Kidney capillary endothelial cell (primary cell): Measurements from ENCODE around the gene DAB2.
"Not testable (repeated sequence)": the region's sequence is repeated elsewhere in the genome, so short reads cannot be mapped to it uniquely, and the experiment has no call there.

ENCODE experiments used
- DNase-seq: peaks from one replicate; pipeline ENCODE4 v3.0.0-alpha.2; 2018; ENCODE audit warnings: low spot score

DAB2 gene

GRCh38 chr5:39340506-39340905, 84.3 kb downstream of the DAB2 start:
- no peak for DNase-seq

GRCh38 chr5:39337252-39337915, 87.4 kb downstream of the DAB2 start:
- DNase-seq = no peak

GRCh38 chr5:39334296-39334695, 90.5 kb downstream of the DAB2 start:
- not testable (repeated sequence) for DNase-seq

DNA sequence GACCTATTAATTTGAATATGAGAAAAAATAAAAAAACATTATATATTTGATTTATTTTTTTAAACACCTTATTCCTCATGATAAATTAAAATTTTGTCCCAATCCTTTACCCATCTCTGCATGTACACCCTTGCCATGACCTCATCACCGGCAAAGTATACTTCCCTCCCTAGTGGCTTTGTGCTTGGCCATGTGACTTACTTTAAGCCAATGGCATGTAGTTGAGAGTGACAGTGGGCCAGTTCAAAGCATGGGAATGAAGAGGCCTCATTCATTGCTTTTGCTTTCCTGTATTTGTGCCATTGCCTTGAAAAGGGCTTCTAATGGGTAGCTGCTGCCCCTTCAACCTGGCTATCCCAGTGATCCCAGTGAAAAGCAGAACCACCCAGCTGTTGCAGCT, 91.7 kb downstream of the DAB2 start:
- DNase-seq = no peak

DNA sequence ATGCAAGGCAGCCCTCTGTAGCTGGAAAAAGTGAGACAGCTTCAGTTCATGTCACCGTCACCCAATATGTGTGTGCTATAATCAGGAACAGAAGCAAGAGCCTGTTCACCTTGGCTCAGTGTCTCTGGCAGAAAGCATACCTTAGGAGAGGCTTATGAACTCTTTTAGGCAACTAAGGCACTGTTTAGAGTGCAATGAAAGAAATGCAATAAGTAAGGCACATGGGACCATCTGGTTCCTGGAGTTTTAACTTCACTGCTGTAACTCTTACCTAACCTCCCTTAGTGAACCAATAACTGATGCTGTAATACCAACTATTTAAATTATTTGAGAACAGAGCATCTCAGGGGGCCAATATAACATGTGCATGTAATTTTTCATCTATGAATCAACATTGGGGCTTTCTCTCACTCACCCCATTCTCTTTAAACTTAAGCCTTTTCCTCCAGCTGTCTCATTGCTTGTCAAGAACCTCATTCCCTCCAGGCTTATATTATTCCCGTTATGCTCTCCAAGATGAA, 92.9 kb downstream of the DAB2 start:
- no peak for DNase-seq

DNA sequence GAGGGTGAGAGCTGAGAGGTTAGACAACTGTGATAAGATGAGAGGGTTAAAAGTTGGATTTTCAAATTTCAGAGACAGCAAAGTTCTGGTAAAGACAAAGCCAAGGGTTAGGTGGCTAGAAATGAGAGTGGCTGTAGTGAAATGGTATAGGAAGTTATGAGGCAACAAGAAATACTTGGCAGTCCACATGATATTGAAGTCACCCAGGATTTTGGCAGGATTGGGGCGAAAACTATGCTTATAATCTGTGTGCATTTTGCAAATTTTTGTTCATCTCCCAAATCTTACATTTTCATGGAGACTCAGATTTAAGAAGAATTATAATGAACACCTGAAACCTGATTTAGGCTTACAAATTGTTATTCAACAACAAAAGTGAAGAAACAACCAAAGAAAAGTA, 96.0 kb downstream of the DAB2 start:
- no peak for DNase-seq

DNA sequence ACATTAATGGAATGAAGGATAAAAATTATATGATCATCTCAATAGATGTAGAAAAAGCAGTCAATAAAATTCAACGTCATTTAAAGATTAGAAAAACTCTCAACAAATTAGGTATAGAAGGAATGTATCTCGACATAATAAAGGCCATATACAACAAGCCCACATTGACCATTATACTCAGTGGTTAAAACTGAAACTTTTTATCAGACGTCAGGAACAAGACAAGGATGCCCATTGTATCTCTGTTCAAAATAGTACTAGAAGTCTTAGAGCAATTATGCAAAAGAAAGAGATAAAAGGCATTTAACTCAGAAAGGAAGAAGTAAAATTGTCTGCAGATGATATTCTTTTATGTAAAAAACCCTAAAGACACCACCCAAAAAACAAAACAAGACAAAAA, 101.2 kb downstream of the DAB2 start:
- no peak for DNase-seq
